ENCODE data around the gene RAP1GAP. TPM values are rescaled to one million over a fixed set of nuclear protein-coding genes. Genes with fewer than 3 reads are reported as not detected.

RAP1GAP gene
- total and polyA plus RNA-seq, 2 of the 13 experiments (the other 11 are each of a cell fraction or from before 2014, with no cell fraction given) = 11.9 to 37.5 TPM

- TF ChIP-seq ZNF343 (CRISPR knock-in tag; IDR thresholded peaks at IDR 0.05) (peak; percentile 75; the same call in 1 of the 2 replicates), THAP9 (CRISPR knock-in tag; IDR thresholded peaks at IDR 0.05; ENCODE audit: borderline replicate concordance) (peak; percentile 89), KDM1A (CRISPR knock-in tag; IDR thresholded peaks at IDR 0.05) (peak; percentile 59; the same call in 1 of the 2 replicates), IRF2 (CRISPR knock-in tag; IDR thresholded peaks at IDR 0.05) (peak; percentile 88), ZNF441 (CRISPR knock-in tag; IDR thresholded peaks at IDR 0.05; ENCODE audit: borderline replicate concordance) (peak; percentile 83; the same call in 1 of the 2 replicates), MIER2 (CRISPR knock-in tag; IDR thresholded peaks at IDR 0.05) (peak; percentile 99), ZBTB42 (CRISPR knock-in tag; IDR thresholded peaks at IDR 0.05) (peak; percentile 95; the same call in 1 of the 2 replicates), ELK4 (CRISPR knock-in tag; IDR thresholded peaks at IDR 0.05; ENCODE audit: borderline replicate concordance) (peak; percentile 47; the same call in 1 of the 2 replicates), XRCC5 (optimal IDR thresholded peaks at IDR 0.05; ENCODE audit: low read length) (peak; percentile 90), GFI1 (CRISPR knock-in tag; IDR thresholded peaks at IDR 0.05; ENCODE audit: borderline replicate concordance) (peak; percentile 77; the same call in 1 of the 2 replicates), TEF (CRISPR knock-in tag; IDR thresholded peaks at IDR 0.05) (peak; percentile 86; the same call in 1 of the 2 replicates), STAG1 (CRISPR knock-in tag; IDR thresholded peaks at IDR 0.05) (peak; percentile 86), ZNF777 (CRISPR knock-in tag; IDR thresholded peaks at IDR 0.05) (peak; percentile 74), ZNF563 (CRISPR knock-in tag; IDR thresholded peaks at IDR 0.05) (peak; percentile 99), MATR3 (CRISPR knock-in tag; IDR thresholded peaks at IDR 0.05) (no peak), SOX5 (CRISPR knock-in tag; IDR thresholded peaks at IDR 0.05; ENCODE audit: borderline replicate concordance) (peak; percentile 53; the same call in 1 of the 2 replicates), CREBL2 (CRISPR knock-in tag; IDR thresholded peaks at IDR 0.05; ENCODE audit: borderline replicate concordance) (no peak), ZNF251 (CRISPR knock-in tag; IDR thresholded peaks at IDR 0.05) (no peak), IKZF1 (IDR thresholded peaks at IDR 0.05) (no peak), SETDB1 (CRISPR knock-in tag; IDR thresholded peaks at IDR 0.05; ENCODE audit: borderline replicate concordance) (no peak), ZFP82 (CRISPR knock-in tag; IDR thresholded peaks at IDR 0.05; ENCODE audit: borderline replicate concordance) (peak; percentile 93), ZMAT3 (CRISPR knock-in tag; conservative IDR thresholded peaks at IDR 0.05) (peak; percentile 99), GPBP1L1 (CRISPR knock-in tag; IDR thresholded peaks at IDR 0.05) (no peak), HOXA5 (CRISPR knock-in tag; IDR thresholded peaks at IDR 0.05) (peak; percentile 99), SALL1 (CRISPR knock-in tag; IDR thresholded peaks at IDR 0.05) (peak; percentile 98)
Observed at GRCh38 chr1:21659099-21659923, 9.8 kb downstream of the RAP1GAP start (continued).

Data from HepG2 (cell line).